Colon (tissue), 2 donors: ENCODE data around the gene NFATC2.
"Not testable (repeated sequence)": the region's sequence is repeated elsewhere in the genome, so short reads cannot be mapped to it uniquely, and the experiment has no call there.

Experiments
- FAIRE-seq: peaks from 2 replicates; lab custom pipeline; 2012; peaks lifted over from hg19 to GRCh38; lab: Jason Lieb, UNC
- donor health status: control.
- donor health status: control.

The NFATC2 gene

DNA sequence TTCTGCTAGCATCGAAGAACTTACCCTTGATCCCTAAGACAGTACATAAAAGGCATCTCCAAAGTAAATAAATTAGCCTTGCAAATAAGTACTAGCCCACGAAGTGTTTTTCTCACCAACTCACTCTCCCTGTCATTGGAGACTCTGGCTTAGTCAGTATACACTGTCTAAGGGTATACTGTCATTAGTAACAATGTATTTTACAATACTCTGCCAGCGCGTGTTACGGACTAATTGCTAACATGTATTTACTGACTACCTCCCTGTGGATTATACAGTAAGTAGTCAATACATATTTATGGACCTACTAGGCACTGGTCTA is 72.1 kb downstream of the NFATC2 start:
- no peak for FAIRE-seq

DNA sequence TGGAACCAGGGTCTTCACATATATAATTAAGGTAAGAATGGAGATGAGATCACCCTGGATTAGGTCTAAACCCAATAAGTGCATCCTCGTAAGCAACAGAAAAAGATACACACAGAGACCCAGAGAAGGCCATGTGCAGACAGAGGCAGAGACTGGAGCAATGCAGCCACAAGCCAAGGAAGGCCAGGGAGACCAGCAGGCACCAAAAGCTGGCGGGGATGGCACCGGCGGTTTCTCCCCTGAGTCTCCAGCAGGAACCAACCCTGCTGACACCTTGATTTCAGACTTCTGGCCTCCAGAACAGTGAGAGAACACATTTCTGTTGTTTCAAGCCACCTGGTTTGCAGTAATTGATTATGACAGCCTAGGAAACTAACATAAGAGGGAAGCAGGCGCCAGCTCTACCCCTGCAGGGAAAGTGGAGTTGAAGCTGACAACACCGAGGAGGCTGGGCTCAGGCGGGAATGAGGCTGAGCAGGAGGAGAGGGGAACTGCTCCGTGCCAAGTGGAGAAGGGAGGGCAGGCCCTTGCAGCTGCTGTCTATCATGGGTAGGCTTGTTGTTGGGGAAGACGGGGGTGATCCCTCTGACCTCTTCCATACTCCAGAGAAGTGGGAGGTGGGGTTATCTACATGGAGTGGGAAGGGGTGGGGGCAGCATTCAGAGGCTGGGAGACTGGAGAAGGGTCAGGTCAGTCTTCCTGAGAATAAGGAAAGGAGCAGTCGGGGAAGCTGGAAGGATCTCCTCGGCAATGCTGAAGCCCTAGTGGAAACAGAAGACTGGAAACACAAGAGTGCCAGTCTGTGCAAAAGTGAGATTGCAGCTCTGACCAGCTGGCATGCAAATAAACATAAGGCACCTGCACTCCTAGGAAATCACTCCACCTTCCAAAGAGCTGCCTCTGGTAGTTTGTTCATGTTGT is 72.7 kb downstream of the NFATC2 start:
- no peak for FAIRE-seq

- no peak for FAIRE-seq
Measured at GRCh38 chr20:51469046-51469445, 73.5 kb downstream of the NFATC2 start.

DNA sequence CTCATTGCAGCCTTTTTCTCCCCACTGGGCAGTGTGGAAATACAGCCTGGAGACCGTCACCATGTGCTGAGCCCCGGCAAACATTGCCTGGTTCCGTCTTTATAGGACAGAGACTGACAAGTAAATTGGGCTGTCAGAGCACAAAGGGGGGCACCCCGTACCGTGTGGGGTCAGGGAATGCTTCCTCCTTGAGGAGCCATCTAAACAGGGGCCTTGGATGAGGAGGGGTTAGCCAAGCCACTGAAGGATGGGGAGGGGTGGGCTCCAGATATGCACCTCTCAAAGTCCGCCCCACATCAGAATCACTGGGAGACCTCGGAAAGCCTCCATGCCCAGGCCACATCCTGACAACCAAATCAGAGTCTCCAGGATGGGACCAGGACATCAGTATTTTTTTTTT is 73.9 kb downstream of the NFATC2 start:
- FAIRE-seq, result no peak

DNA sequence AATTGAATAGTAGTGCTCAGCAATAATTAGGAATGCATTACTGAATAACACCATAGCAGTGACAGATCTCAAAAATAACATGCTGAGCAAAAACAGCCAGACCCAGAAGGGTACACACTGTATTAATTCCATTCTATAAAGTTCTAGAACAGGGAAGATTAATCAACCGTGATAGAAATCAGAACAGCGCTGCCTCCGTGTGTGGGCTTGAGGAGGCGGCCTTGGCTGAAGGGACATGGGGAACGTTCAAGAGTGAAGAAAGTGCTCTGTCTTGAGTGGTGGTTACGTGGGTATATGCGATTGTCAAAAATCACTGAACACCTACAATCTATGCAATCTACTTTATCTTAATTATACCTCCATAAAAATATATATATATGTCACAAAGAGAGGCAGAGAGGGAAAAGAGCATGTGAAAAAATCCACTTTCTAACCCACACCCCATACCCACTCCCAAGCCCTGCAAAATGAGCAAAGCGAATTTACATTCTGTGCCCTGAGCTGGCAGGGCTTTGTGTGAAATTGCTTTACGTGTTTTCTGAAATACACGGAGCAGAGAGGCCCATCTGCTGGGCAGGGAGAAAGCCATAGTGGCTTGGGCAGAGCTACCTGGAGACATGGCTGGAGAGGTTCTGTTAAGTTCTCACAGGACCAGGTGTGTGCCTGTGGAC is 74.4 kb downstream of the NFATC2 start:
- FAIRE-seq, result no peak

GRCh38 chr20:51463998-51464397 is 78.5 kb downstream of the NFATC2 start:
- no peak for FAIRE-seq

DNA sequence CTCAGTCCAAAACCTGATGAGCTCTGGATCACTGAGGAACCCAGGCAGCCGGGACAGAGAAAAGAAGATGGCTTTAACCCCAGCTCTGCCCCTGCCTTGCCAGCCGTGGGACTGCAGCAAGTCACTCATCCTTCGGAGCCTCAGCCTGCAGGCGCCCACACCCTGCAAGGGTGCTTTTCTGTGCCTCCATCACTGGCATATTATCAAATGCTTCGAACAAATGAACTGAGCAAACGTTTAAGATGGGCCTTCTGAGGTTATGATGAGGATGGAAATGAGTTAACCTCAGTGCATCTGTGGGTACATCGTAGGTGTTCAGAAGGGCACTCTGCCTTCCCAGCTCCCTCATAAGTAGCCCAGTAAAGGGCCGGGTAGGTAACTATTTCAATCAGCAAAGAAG is 79.0 kb downstream of the NFATC2 start:
- no peak for FAIRE-seq

DNA sequence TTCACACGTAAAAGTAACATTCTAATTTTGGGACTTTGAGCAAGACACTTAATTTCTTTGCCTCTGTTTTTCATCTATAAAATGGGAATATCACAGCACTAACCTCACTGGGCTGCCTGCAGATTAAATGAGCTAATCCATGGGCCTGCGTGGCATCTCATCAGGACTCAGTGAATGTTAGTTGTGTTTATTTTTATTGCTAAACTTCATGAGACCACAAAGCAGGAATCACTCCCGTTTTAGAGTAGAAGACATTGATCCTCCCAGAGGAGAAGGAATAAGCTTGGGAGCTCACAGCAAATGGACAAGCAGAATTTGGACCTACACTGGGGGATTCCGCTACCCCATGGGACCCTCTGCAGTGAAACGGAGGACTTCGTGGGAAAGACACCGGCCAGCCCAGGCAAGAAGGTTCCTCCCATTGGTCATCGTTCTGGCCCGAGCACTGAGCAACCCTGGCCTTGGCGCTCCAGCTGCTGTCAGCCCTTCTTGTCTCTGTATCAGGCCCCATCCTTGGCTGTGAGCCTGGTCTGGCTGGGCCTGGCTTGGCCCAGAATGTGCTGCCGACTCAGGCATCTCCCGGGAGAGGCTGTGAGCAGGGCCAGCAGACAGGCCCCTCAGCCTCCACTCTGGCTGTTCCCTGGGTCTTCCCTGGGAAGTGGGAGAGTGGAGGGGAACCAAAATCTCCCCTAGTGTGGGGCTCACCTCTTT is 79.8 kb downstream of the NFATC2 start:
- FAIRE-seq, result no peak

- FAIRE-seq, result not testable (repeated sequence)
Measured at GRCh38 chr20:51461846-51462245, 80.7 kb downstream of the NFATC2 start.

- no peak for FAIRE-seq
Measured at GRCh38 chr20:51461306-51461705, 81.2 kb downstream of the NFATC2 start.

GRCh38 chr20:51460569-51461265 is 81.8 kb downstream of the NFATC2 start:
- no peak for FAIRE-seq

- no peak for FAIRE-seq
Measured at GRCh38 chr20:51460163-51460562, 82.4 kb downstream of the NFATC2 start.

DNA sequence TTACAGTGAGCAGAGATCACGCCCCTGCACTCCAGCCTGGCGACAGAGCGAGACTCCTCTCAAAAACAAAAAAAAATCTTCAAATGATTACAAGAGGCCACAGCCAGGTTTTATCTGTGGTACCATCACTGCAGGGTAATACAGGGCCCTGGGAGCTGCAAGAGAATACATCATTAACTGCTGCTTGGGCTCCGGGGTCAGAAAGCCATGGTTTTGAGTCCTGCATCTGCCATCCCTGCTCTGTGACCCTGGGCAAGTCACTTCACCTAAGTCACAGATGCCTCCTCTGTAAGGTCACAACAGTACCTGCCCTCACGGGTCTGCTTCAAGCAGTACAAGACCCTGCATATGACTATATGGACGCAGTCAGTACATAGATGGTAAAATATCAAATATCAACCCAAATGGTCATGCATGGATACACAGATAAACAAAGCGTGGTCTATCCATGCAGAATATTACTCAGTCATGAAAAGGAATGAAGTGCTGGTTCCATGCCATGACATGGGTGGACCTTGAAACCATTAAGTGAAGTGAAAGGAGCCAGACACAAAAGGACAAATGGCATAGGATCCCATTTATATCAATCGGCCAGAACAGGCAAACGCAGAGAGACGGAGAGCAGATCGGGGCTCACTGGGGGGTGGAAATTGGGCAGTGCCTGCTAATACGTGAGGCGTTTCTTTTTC is 83.6 kb downstream of the NFATC2 start:
- FAIRE-seq, result no peak

DNA sequence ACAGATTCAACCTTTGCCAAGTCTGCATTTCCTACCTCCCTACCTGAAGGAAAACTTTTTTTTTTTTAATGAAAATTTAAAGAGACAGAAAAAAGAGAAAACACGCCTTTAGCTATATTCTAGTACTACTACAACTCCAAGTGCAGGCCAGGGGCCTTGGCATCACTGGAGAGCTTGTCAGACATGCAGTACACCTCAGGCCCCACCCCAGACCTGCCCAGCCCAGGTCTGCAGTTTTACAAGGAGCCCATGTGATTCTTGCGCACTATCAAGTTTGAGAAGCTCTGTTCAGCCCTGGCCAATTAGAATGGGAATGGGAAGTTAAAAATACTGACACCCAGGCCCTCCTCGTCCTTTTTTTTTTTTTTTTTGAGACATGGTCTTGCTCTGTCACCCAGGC is 85.0 kb downstream of the NFATC2 start:
- FAIRE-seq, result no peak

DNA sequence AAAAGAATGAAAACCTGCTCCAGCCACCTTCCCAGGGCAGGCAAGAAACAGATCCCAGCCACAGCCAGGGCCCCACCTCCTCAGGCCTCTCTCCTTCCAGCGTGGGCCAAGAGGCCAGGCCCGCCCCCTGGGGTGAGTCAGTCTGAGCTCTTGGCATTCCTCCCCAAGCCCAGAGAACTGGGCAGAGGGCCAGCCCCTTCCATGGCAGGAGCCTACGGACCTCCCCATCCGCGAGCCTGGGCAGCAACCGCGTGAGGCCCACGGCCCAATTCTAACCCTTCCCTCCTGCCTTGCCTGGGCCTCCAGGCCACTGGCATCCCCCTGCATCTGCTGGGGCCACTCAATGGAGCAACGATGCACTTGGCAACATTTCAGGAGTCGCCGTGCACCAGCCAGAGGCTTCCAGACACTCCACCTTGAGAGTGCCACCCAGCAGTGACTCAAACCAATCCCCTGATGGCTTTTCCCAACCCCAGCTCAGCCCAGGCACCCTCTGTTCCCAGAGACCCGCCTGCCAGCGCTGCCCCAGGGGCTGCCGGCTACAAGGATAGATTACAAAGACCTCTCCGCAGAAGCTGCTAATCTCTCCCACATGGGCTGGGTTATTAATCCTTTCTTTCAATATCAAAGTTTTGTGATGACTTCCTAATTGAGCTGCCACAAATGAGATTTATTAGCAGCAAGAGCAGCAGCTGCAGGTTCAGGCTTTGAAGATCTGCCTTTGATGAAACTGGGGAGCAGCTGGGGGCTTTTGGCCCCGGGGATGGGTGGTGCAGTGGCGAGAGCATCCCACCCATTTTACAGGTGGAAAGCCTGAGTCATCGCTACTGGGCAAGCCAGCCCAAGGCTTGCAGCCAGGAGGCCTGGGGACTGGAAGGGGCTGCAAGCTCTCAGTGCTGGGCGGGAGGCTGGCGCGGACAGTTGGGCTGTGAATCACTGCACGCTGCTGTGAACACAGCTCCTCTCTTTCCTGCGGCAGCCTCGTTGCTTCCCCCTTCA is 85.7 kb downstream of the NFATC2 start:
- FAIRE-seq, result no peak

DNA sequence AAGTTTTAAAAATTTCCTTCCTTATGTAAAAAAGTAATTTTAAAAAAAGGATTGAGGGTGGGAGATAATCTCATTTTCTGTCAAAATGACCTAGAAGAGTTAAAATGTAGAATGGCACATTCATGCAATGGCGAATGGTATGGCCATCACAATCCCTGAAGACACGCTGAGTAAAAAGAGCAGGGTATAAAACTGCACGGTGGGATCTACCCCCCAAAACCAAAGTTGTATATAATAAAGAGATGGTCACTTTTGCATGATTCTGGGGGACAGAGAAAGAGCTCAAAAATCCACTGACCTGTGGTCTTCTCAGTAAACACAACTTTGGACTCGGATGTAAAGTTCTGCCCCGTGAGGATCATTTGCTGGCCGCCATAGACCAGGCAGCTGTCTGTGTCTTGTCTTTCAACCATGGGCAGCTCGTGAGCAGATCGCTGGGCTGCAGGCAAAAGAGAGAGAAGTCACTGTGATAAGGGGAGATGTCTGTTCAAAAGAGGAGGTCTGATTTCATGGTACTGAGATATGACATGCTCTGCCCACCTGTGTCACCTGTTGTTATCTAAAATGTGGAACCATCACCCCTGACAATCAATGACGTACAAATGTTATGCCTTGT is 88.2 kb downstream of the NFATC2 start:
- FAIRE-seq, result no peak

GRCh38 chr20:51452734-51453365 is 89.7 kb downstream of the NFATC2 start:
- no peak for FAIRE-seq

GRCh38 chr20:51452091-51452613 is 90.4 kb downstream of the NFATC2 start:
- FAIRE-seq, result no peak

DNA sequence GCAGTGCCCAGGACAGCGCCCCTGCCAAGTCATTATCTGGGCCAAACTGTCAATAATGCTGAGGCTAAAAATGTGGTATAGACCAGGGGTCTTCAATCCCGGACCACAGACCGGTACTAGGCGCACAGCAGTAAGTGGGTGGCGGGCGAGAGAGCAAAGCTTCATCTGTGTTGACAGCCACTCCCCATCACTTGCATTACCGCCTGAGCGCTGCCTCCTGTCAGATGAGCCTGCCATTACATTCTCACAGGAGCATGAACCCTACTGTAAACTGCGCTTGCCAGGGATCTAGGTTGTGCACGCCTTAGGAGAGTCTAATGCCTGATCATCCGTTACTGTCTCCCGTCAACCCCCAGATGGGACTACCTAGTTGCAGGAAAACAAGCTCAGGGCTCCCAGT is 91.0 kb downstream of the NFATC2 start:
- FAIRE-seq, result no peak
